IMR-90 (cell line): Measurements from ENCODE around the gene TTI1.

ENCODE experiments used
- CEBPB ChIP-seq: IDR thresholded peaks from 2 replicates; pipeline ENCODE4 v1.6.1; 2012; ENCODE audit warnings: low read depth, low read length, improper control_type of control experiment
- POLR2A ChIP-seq: IDR thresholded peaks from 2 replicates; pipeline ENCODE4 v1.6.1; 2012; ENCODE audit warnings: mild to moderate bottlenecking, low read depth, low read length
- RFX5 ChIP-seq: IDR thresholded peaks from 2 replicates; pipeline ENCODE4 v1.8.0; 2012; ENCODE audit warnings: low read depth, mild to moderate bottlenecking, low read length, moderate library complexity
- TF ChIP-seq, protein P1 (sequence below): conservative IDR thresholded peaks from 2 replicates; pipeline ENCODE4 v1.5.1; 2012; ENCODE audit warnings: mild to moderate bottlenecking, low read depth, low read length, improper control_type of control experiment

DNA sequence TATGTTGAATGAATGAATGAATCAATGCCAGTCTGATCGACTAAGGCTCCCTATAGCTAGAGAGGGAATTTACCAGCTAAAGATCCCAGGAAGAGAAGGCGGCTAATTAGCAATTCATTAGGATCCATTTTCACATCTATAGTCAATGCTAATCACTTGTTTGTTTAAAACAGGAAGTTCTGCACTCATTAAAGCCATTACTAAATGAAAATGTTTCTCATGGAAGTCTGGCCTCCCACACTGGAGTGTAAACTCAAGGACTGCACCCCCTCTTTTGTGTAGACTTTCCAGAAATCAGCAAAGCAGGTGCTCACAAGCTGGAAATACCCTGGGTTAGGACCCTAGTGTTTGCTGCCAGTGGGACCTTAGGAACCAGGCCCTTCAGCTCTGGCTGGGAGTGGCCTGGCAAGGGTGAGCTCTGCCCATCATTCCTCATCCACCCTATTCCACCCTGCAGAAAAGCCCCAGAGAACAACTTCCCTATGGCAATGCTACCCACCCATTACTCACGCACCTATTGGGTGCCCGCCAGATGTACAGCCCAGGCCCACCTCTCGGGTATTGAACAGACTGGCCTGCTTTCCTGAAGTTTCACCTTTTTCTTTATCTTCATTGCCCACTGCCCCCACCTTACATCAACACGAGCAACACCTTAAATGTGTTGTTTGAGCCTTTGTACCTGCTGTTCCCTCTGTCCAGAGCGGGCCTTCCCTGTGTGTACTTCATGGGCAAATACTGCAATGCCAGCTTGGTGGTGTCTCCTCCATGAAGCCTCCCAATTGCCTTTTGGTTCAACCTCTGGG, 60.8 kb downstream of the TTI1 start:
- TF ChIP-seq, protein P1, sequence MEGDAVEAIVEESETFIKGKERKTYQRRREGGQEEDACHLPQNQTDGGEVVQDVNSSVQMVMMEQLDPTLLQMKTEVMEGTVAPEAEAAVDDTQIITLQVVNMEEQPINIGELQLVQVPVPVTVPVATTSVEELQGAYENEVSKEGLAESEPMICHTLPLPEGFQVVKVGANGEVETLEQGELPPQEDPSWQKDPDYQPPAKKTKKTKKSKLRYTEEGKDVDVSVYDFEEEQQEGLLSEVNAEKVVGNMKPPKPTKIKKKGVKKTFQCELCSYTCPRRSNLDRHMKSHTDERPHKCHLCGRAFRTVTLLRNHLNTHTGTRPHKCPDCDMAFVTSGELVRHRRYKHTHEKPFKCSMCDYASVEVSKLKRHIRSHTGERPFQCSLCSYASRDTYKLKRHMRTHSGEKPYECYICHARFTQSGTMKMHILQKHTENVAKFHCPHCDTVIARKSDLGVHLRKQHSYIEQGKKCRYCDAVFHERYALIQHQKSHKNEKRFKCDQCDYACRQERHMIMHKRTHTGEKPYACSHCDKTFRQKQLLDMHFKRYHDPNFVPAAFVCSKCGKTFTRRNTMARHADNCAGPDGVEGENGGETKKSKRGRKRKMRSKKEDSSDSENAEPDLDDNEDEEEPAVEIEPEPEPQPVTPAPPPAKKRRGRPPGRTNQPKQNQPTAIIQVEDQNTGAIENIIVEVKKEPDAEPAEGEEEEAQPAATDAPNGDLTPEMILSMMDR, result no peak
- TF ChIP-seq RFX5, result no peak
- TF ChIP-seq POLR2A, result no peak
- TF ChIP-seq CEBPB, result no peak
